ELR (cell line): ENCODE measurements around the gene PSMD13.

Experiments used
- DNase-seq: peaks from one replicate; pipeline ENCODE4 v3.0.0-alpha.2; 2015; ENCODE audit warnings: low read depth

The PSMD13 gene

GRCh38 chr11:288478-289397 is 52.0 kb downstream of the PSMD13 start, which contains the start of gene PGGHG:
PGGHG (plus strand) TSS chr11:289126; CDS start chr11:289817, 691 bp downstream.
- DNase-seq: peak; percentile 55

- no peak for DNase-seq
Observed at GRCh38 chr11:289398-289711, 52.6 kb downstream of the PSMD13 start.

GRCh38 chr11:289712-290620 is 53.2 kb downstream of the PSMD13 start:
- no peak for DNase-seq

- no peak for DNase-seq
Observed at GRCh38 chr11:290621-291231, 54.0 kb downstream of the PSMD13 start.

GRCh38 chr11:291281-292210 is 54.8 kb downstream of the PSMD13 start:
- DNase-seq: no peak

- DNase-seq: no peak
Observed at GRCh38 chr11:292211-293121, 55.7 kb downstream of the PSMD13 start.

- no peak for DNase-seq
Observed at GRCh38 chr11:293271-293851, 56.6 kb downstream of the PSMD13 start.

- DNase-seq: no peak
Observed at GRCh38 chr11:293852-294661, 57.3 kb downstream of the PSMD13 start.

- no peak for DNase-seq
Observed at GRCh38 chr11:294780-295179, 58.0 kb downstream of the PSMD13 start.

GRCh38 chr11:295351-296170 is 58.8 kb downstream of the PSMD13 start:
- DNase-seq: no peak

- no peak for DNase-seq
Observed at GRCh38 chr11:296171-297050, 59.6 kb downstream of the PSMD13 start.

GRCh38 chr11:297051-297585 is 60.3 kb downstream of the PSMD13 start:
- DNase-seq: no peak

GRCh38 chr11:297586-298405 is 61.0 kb downstream of the PSMD13 start:
- DNase-seq: no peak

GRCh38 chr11:298406-299065 is 61.8 kb downstream of the PSMD13 start:
- DNase-seq: no peak
